HCT116 (cell line): ENCODE measurements around the gene SYT7. TPM values are rescaled to one million over a fixed set of nuclear protein-coding genes. Genes with fewer than 3 reads are reported as not detected.

ENCODE experiments used
- ATAC-seq: fragments of 200-7000 bp; cut with Tn5 transposase; 2 replicates; pipeline ENCODE4 v1.9.1; 2020; ENCODE audit warnings: mild to moderate bottlenecking, moderate library complexity
- BruUV-seq: library from RNA; stranded (reverse); fragments of 400-500 nt; replicated peaks from 2 replicates; lab custom pipeline; 2021; lab: Mats Ljungman, UMichigan
- CTCF ChIA-PET: fragments of 300-600 bp; sonication (Branson Sonifier 250); formaldehyde crosslinking; loops from one replicate; lab custom pipeline; 2021; ENCODE audit warnings: antibody characterized with exemption; lab: Charles Lee
- POLR2A ChIA-PET: fragments of 300-600, 350-600 bp; sonication (Branson Sonifier 250); formaldehyde crosslinking; loops from one replicate; lab custom pipeline; 2021; ENCODE audit warnings: antibody characterized with exemption; lab: Charles Lee
- RAD21 ChIA-PET, 2 experiments: fragments of 300-600 bp; sonication (Branson Sonifier 250); formaldehyde crosslinking; loops; one replicate each; lab custom pipeline; 2023; ENCODE audit warnings: low total read pairs in 2 of 2; ENCODE audit not compliant: uncharacterized antibody in 2 of 2, unreplicated experiment in 2 of 2, low non-redundant PET in 1 of 2; lab: Charles Lee
- DNase-seq: peaks from one replicate; pipeline ENCODE4 v3.0.0-alpha.2; 2010; ENCODE audit warnings: low read depth, low spot score
- H2AFZ ChIP-seq: fragments of 200-600 bp; shearing (Covaris generic), sonication (generic); 2 replicates; pipeline ENCODE4 v1.6.1; 2017; ENCODE audit warnings: low read depth, mixed run types, mixed read lengths, antibody characterized with exemption, low read length; ENCODE audit not compliant: poor library complexity, severe bottlenecking
- H3K27ac ChIP-seq: 2 replicates; pipeline ENCODE4 v1.5.1; 2012; ENCODE audit warnings: low read depth, low read length
- H3K27me3 ChIP-seq: fragments of 200-600 bp; sonication (generic); 2 replicates; pipeline ENCODE4 v1.6.1; 2016; ENCODE audit warnings: mixed run types, low read length, mixed read lengths; ENCODE audit not compliant: insufficient read depth
- H3K36me3 ChIP-seq, 2 experiments: fragments of 200-500 bp in 1 of 2; fragments of 200-600 bp in 1 of 2; sonication (Bioruptor generic) in 1 of 2; sonication (generic) in 1 of 2; 2 replicates each; pipeline versions ENCODE4 v1.5.1 to v1.6.1; 2014 to 2016; ENCODE audit warnings: low read length in 2 of 2, inconsistent platforms in 1 of 2, mixed read lengths in 1 of 2, mixed run types in 1 of 2; ENCODE audit not compliant: insufficient read depth in 2 of 2, control insufficient read depth in 1 of 2
- H3K4me1 ChIP-seq, 2 experiments: fragments of 200-600 bp in 1 of 2; sonication (generic) in 1 of 2; 2 replicates each; pipeline versions ENCODE4 v1.5.1 to v1.6.1; 2012 to 2017; ENCODE audit warnings: low read length in 2 of 2, inconsistent platforms in 1 of 2, mild to moderate bottlenecking in 1 of 2, mixed read lengths in 1 of 2, mixed run types in 1 of 2, moderate library complexity in 1 of 2; ENCODE audit not compliant: insufficient read depth in 2 of 2, control insufficient read depth in 1 of 2
- H3K4me2 ChIP-seq: fragments of 200-600 bp; sonication (generic); 2 replicates; pipeline ENCODE4 v1.6.1; 2017; ENCODE audit warnings: mixed run types, low read length, mixed read lengths
- H3K4me3 ChIP-seq, 2 experiments: fragments of 200-600 bp in 1 of 2; sonication (generic) in 1 of 2; replicated peaks in 1 of 2; 2 replicates each; pipeline ENCODE4 v1.5.1; 2011 to 2016; ENCODE audit warnings: low read length in 2 of 2, control low read depth in 1 of 2, low read depth in 1 of 2, mild to moderate bottlenecking in 1 of 2, mixed read lengths in 1 of 2, mixed run types in 1 of 2
- H3K79me2 ChIP-seq: fragments of 200-600 bp; sonication (generic); 2 replicates; pipeline ENCODE4 v1.6.1; 2017; ENCODE audit warnings: mild to moderate bottlenecking, mixed run types, low read length, moderate library complexity, mixed read lengths; ENCODE audit not compliant: insufficient read depth
- H3K9ac ChIP-seq: fragments of 200-600 bp; sonication (generic); 2 replicates; pipeline ENCODE4 v1.6.1; 2016; ENCODE audit warnings: low read length, mixed read lengths
- H3K9me2 ChIP-seq: fragments of 200-600 bp; sonication (generic), shearing (Covaris generic); 2 replicates; pipeline ENCODE4 v1.6.1; 2017; ENCODE audit warnings: mixed run types, mild to moderate bottlenecking, moderate library complexity; ENCODE audit not compliant: insufficient read depth
- H3K9me3 ChIP-seq, 2 experiments: fragments of 200-500 bp in 1 of 2; fragments of 200-600 bp in 1 of 2; sonication (Bioruptor generic) in 1 of 2; sonication (generic) in 1 of 2; 2 replicates each; pipeline ENCODE4 v1.6.1; 2014 to 2017; ENCODE audit warnings: low read length in 2 of 2, mixed read lengths in 2 of 2, inconsistent platforms in 1 of 2, low read depth in 1 of 2, mild to moderate bottlenecking in 1 of 2, mixed run types in 1 of 2, moderate library complexity in 1 of 2; ENCODE audit not compliant: control insufficient read depth in 1 of 2, insufficient read depth in 1 of 2
- H4K20me1 ChIP-seq: fragments of 200-600 bp; sonication (generic), shearing (Covaris generic); 2 replicates; pipeline ENCODE4 v1.6.1; 2017; ENCODE audit warnings: mixed run types, mild to moderate bottlenecking, moderate library complexity; ENCODE audit not compliant: insufficient read depth
- REST ChIP-seq: IDR thresholded peaks from 2 replicates; pipeline ENCODE4 v1.6.1; 2012; ENCODE audit warnings: low read depth
- SIN3A ChIP-seq: IDR thresholded peaks from 2 replicates; pipeline ENCODE4 v1.6.1; 2012; ENCODE audit warnings: low read depth
- ZBTB33 ChIP-seq: IDR thresholded peaks from 2 replicates; pipeline ENCODE4 v1.6.1; 2011; ENCODE audit warnings: mild to moderate bottlenecking, low read length, moderate library complexity; ENCODE audit not compliant: insufficient replicate concordance; ENCODE audit errors: extremely low read depth
- intact Hi-C: fragments of 100-400 bp; cut with micrococcal nuclease; formaldehyde crosslinking; loops from 2 replicates; pipeline ENCODE4 v1.10.0; 2022
- total RNA-seq: library from RNA; stranded (reverse); gene quantifications from one replicate; pipeline ENCODE4 v1.2.1, GENCODE V29; 2021; ENCODE audit not compliant: unreplicated experiment

Gene SYT7
- total RNA-seq, 1 experiment from 2014 or later = 27.4 TPM

- H3K79me2 ChIP-seq = no peaks in the 10 kb centered on the region
- H3K9me2 ChIP-seq = no peaks in the 10 kb centered on the region
- CTCF ChIA-PET = no interaction called here
- intact Hi-C loops = no loop called here
- no peak overlapping the region for H2AFZ ChIP-seq
- no peak overlapping the region for H3K9ac ChIP-seq
- peaks cover 7% of the 10 kb centered on the region; the same call in 1 of the 2 replicates for H3K27me3 ChIP-seq
- ATAC-seq (no peak), DNase-seq (no peak)
- no peaks in the 10 kb centered on the region for H3K36me3 ChIP-seq
- RAD21 ChIA-PET = no interaction called here
- H3K9me3 ChIP-seq = no peaks in the 10 kb centered on the region
- no TSS peak for BruUV-seq
- H4K20me1 ChIP-seq = no peaks in the 10 kb centered on the region
- POLR2A ChIA-PET = no interaction called here
- H3K4me3 ChIP-seq = no peak overlapping the region
- H3K4me1 ChIP-seq = peaks cover 17 to 30% of the 10 kb centered on the region in 2 experiments; a peak in 3 of 4 replicates
- no peak overlapping the region for H3K27ac ChIP-seq
- TF ChIP-seq SIN3A (no peak), REST (no peak), ZBTB33 (no peak)
- no peak overlapping the region for H3K4me2 ChIP-seq
Observed at GRCh38 chr11:61510166-61510919, 70.5 kb downstream of the SYT7 start.
